ENCODE measurements around the gene BST2.

Gene BST2

DNA sequence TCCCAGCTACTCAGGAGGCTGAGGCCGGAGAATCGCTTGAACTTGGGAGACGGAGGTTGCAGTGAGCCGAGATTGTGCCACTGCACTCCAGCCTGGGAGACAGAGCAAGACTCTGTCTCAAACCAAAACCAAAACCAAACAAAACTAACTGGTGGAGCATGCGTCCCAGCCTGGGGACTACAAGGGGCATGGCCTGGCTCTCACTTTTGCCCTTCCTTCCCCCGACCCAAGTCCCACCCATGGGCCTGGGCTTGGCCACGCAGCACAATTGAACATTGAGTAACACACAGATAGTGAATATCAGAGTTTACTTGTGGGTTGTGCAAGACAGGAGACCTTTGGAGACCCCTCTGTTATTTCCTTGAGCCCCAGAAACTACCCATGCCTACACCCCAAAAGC, 29.8 kb upstream of the BST2 start:
- TF ChIP-seq, protein P1, sequence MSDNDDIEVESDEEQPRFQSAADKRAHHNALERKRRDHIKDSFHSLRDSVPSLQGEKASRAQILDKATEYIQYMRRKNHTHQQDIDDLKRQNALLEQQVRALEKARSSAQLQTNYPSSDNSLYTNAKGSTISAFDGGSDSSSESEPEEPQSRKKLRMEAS (IDR thresholded peaks at IDR 0.05; ENCODE audit: low read depth, low read length) = no peak
- no peak for TF ChIP-seq POLR2A (IDR thresholded peaks at IDR 0.05; ENCODE audit: extremely low read depth, insufficient read length)
- no peak for TF ChIP-seq MYC (IDR thresholded peaks at IDR 0.05; ENCODE audit: low read depth, low read length)
- TF ChIP-seq, protein P2, sequence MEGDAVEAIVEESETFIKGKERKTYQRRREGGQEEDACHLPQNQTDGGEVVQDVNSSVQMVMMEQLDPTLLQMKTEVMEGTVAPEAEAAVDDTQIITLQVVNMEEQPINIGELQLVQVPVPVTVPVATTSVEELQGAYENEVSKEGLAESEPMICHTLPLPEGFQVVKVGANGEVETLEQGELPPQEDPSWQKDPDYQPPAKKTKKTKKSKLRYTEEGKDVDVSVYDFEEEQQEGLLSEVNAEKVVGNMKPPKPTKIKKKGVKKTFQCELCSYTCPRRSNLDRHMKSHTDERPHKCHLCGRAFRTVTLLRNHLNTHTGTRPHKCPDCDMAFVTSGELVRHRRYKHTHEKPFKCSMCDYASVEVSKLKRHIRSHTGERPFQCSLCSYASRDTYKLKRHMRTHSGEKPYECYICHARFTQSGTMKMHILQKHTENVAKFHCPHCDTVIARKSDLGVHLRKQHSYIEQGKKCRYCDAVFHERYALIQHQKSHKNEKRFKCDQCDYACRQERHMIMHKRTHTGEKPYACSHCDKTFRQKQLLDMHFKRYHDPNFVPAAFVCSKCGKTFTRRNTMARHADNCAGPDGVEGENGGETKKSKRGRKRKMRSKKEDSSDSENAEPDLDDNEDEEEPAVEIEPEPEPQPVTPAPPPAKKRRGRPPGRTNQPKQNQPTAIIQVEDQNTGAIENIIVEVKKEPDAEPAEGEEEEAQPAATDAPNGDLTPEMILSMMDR (IDR thresholded peaks at IDR 0.05; ENCODE audit: low read depth, low read length) = no peak
- no peak overlapping the region for H3K4me3 ChIP-seq (ENCODE audit: low read depth, low read length)
- no peak for DNase-seq (ENCODE audit: low read depth)

DNA sequence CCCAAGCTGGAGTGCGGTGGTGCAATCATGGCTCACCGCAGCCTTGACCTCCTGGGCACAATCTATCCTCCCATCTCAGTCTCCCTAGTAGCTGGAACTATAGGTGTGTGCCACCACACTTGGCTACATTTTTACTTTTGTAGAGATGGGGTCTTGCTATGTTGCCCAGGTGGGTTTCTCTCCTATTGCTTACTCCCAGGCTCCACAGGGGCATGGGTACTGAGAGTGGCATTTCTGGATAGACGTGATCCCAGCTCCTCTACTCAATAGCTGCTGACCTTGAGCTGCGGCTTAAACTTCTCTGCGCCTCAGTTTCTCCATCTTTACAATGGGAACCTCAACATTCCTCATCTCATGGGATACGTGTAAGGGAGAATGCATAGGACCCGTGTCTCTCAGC, 26.0 kb upstream of the BST2 start:
- H3K4me3 ChIP-seq (ENCODE audit: low read depth, low read length) = no peak overlapping the region
- no peak for TF ChIP-seq POLR2A (IDR thresholded peaks at IDR 0.05; ENCODE audit: extremely low read depth, insufficient read length)
- TF ChIP-seq, protein P1 (IDR thresholded peaks at IDR 0.05; ENCODE audit: low read depth, low read length) = no peak
- TF ChIP-seq, protein P2 (IDR thresholded peaks at IDR 0.05; ENCODE audit: low read depth, low read length) = no peak
- no peak for TF ChIP-seq MYC (IDR thresholded peaks at IDR 0.05; ENCODE audit: low read depth, low read length)
- DNase-seq (ENCODE audit: low read depth) = no peak

DNA sequence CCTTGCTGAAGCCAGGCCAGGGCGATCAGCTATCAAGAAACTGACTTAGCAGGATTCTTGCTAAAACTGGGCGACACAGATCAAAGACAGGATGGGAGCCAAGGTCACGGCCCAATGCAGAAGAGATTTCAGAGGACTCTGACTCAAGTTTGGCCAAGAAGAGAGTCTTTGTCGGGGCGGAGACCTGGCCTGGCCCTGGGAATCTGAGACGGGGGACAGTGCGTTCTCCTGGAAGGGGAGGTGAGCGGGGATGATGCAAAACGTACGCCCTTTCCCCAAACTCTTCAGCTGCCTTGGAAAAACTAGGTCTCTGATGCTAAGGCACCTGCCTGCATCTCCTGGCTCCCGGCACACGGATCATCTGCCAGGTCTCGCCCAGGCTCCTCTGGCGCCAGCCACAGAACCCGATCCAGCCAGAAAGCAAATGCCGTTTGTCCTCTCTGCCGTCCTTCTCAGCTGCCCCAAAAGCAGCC, 24.2 kb upstream of the BST2 start:
- TF ChIP-seq POLR2A (IDR thresholded peaks at IDR 0.05; ENCODE audit: extremely low read depth, insufficient read length) (no peak), MYC (IDR thresholded peaks at IDR 0.05; ENCODE audit: low read depth, low read length) (no peak)
- TF ChIP-seq, protein P2 (IDR thresholded peaks at IDR 0.05; ENCODE audit: low read depth, low read length) = no peak
- TF ChIP-seq, protein P1 (IDR thresholded peaks at IDR 0.05; ENCODE audit: low read depth, low read length) = no peak
- H3K4me3 ChIP-seq (ENCODE audit: low read depth, low read length) = no peak overlapping the region
- DNase-seq (ENCODE audit: low read depth) = no peak

DNA sequence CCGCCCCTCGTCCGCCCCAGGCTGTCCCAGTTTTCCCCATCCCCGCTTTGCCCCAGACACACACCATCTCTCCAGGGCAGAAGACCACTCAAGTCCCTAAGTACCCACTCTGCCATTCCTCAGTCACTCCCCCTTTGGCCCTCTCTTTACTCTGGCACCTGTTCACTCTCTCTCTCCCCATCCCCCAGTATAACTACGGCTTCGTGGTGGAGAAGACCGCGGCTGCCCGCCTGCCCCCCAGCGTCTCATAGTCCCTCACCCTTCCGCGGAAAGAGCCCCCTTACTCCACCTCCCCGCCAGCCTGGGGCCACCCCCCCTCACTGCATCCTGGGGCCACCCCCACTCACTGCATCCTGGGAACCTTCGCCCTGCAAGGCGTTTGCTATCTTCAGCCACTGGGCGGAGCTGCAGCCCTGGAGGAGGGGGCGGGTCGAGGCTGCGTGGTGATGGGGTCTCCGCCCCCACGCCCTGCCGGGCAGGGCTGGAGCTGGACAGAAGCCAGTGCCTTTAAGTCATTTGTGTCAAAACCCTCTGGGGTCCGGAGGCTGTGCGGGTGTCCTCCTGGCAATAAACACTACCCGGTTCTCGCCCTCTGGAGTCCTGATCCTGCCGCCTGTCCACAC, 19.4 kb upstream of the BST2 start:
- TF ChIP-seq, protein P1 (IDR thresholded peaks at IDR 0.05; ENCODE audit: low read depth, low read length) = no peak
- TF ChIP-seq POLR2A (IDR thresholded peaks at IDR 0.05; ENCODE audit: extremely low read depth, insufficient read length) (no peak), MYC (IDR thresholded peaks at IDR 0.05; ENCODE audit: low read depth, low read length) (no peak)
- TF ChIP-seq, protein P2 (IDR thresholded peaks at IDR 0.05; ENCODE audit: low read depth, low read length) = no peak
- DNase-seq (ENCODE audit: low read depth) = peak; percentile 59
- no peak overlapping the region for H3K4me3 ChIP-seq (ENCODE audit: low read depth, low read length)

DNA sequence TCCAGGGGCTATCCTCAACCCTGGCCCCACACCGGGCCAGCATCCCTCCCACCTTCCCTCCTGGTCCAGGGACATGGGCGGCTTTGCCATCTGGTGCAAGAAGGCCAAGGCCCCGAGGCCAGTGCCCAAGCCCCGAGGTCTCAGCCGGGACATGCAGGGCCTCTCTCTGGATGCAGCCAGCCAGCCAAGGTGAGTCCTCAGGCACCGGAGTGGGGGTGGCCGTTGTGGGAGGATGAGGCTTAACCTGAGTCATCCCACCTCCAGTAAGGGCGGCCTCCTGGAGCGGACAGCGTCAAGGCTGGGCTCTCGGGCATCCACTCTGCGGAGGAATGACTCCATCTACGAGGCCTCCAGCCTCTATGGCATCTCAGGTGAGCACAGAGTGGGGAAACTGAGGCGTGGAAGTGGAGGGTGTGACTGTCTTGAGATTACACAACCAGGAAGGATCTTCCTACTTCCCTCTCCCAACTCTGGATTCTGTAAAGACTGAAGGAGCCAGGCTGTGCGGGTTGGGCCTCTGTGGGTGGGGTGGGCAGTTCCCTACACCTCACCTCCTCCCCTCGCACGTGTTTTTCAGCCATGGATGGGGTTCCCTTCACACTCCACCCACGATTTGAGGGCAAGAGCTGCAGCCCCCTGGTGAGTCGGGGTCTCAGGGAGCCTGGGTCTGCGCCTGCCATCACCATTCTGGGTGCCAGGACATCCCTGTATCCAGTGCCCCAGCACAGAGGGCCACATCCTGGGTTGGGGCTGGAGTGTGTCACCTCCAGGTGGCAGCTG, 18.2 kb upstream of the BST2 start:
- H3K4me3 ChIP-seq (ENCODE audit: low read depth, low read length) = no peak overlapping the region
- TF ChIP-seq, protein P1 (IDR thresholded peaks at IDR 0.05; ENCODE audit: low read depth, low read length) = no peak
- TF ChIP-seq, protein P2 (IDR thresholded peaks at IDR 0.05; ENCODE audit: low read depth, low read length) = no peak
- no peak for TF ChIP-seq MYC (IDR thresholded peaks at IDR 0.05; ENCODE audit: low read depth, low read length)
- no peak for TF ChIP-seq POLR2A (IDR thresholded peaks at IDR 0.05; ENCODE audit: extremely low read depth, insufficient read length)
- DNase-seq (ENCODE audit: low read depth) = no peak

All from NB4 (cell line).